ENCODE data around the gene NEK6.

The NEK6 gene

DNA sequence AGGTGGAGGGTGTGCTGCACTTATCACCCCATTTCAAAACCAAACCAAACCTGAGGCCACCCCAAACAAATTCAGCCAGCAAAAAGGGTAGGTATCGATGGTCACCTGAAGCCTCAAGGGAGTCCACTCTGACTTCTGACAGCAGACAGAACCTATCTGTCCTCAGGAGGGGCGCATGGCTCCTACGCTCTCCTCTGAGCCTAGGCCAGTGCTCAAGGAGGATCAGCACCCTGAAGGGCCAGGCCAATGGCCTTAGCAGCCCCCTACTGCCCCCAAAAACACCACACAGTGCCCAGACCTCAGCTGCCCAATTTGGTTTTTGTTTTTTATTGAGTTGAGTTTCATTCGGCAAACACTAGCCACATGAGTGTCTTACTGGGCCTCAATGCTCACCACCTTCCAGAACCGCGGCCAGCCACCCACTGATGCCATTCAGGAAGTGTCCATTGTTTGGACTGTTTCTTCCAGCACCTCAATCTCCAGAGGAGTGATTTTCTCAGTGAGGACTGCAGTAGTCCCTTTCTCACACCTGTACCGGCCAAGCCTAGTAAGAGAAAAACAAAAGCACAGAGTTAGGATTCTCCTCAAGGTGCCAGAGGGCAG lies 95.5 kb downstream of the NEK6 start:
- Histone ChIP-seq H3K4me3 (no peak overlapping the region), H3K27ac (no peak overlapping the region), H3K4me1 (peaks cover 0 to 3% (median 0%) of the 10 kb centered on the region in 4 donors), H3K27me3 (no peaks in the 10 kb centered on the region), H3K36me3 (peaks cover 43 to 86% (median 70%) of the 10 kb centered on the region in 3 donors), H3K9me3 (no peaks in the 10 kb centered on the region)
- TF ChIP-seq, protein P1, sequence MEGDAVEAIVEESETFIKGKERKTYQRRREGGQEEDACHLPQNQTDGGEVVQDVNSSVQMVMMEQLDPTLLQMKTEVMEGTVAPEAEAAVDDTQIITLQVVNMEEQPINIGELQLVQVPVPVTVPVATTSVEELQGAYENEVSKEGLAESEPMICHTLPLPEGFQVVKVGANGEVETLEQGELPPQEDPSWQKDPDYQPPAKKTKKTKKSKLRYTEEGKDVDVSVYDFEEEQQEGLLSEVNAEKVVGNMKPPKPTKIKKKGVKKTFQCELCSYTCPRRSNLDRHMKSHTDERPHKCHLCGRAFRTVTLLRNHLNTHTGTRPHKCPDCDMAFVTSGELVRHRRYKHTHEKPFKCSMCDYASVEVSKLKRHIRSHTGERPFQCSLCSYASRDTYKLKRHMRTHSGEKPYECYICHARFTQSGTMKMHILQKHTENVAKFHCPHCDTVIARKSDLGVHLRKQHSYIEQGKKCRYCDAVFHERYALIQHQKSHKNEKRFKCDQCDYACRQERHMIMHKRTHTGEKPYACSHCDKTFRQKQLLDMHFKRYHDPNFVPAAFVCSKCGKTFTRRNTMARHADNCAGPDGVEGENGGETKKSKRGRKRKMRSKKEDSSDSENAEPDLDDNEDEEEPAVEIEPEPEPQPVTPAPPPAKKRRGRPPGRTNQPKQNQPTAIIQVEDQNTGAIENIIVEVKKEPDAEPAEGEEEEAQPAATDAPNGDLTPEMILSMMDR (IDR thresholded peaks at IDR 0.05): no peak
- intact Hi-C loops (cut with DNase I; ENCODE audit: low total_unique reads): no loop called here
- DNase-seq: peak in 1 of 2 donors; percentile 19

DNA sequence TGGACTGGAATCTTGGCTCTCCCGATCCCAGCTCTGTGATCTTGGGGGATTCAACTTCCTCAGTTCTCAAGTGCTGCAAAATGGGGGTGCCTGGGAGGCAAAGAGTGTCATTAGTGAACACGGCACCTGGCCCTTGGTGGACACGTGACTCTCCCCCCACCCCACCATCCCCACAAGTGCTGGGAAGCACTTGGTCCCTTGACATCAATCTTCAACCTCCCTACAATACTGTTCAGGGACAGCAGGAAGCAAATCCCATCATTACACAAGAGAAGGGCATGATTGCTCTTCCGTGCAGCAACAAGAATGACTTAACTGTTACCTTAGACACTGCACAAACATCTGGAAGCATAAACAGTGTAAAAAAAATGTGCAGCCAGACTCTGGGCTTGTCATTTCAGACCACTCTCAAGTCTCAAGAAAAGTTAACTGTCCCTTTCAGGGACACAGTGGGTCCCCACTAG lies 96.1 kb downstream of the NEK6 start:
- intact Hi-C loops (cut with DNase I; ENCODE audit: low total_unique reads): no loop called here
- Histone ChIP-seq H3K27ac (no peak overlapping the region), H3K4me3 (no peak overlapping the region), H3K36me3 (peaks cover 37 to 80% (median 64%) of the 10 kb centered on the region in 3 donors), H3K4me1 (peaks cover 0 to 3% (median 0%) of the 10 kb centered on the region in 4 donors), H3K27me3 (no peaks in the 10 kb centered on the region), H3K9me3 (no peaks in the 10 kb centered on the region)
- TF ChIP-seq, protein P1 (IDR thresholded peaks at IDR 0.05): no peak
- peak in 1 of 2 donors; percentile 41 for DNase-seq

DNA sequence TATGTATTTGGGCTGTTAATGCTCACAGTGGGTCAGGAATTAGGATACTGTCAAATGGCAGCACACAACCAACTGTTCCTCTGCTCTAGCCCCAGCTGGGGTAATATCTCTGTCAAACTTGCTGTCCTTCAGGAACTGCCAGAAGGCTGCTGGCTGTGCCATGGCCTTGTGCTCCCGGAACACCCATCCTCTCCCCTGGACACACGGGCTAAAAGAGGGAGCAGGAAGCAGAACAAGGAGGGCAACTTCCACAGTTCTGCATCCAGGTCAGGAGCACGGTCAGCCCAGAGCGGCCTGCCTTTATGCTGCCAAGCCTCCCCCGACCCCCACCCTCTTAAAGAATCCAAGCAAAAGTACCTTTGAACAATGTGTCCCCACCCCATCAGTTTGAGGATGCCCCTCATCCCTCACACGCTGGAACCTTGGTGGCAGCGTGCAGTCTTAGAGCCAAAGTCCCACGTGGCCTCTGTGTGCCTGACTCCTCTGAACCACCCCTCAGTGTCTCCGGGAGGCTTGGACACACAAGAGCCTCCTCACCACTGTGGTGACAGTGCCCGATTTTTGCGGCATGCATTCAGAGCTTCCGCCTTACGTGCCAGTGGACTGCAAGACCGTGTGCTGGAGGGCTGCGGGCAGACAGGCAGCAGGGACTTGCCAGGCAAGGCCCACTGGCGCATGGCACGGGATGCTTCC lies 96.7 kb downstream of the NEK6 start:
- no peaks in the 10 kb centered on the region for H3K27me3 ChIP-seq
- no peak overlapping the region for H3K27ac ChIP-seq
- TF ChIP-seq, protein P1 (IDR thresholded peaks at IDR 0.05): no peak
- peaks cover 32 to 74% (median 57%) of the 10 kb centered on the region in 3 donors for H3K36me3 ChIP-seq
- H3K4me1 ChIP-seq: peaks cover 0 to 3% (median 0%) of the 10 kb centered on the region in 4 donors
- intact Hi-C loops (cut with DNase I; ENCODE audit: low total_unique reads): no loop called here
- H3K9me3 ChIP-seq: no peaks in the 10 kb centered on the region
- H3K4me3 ChIP-seq: no peak overlapping the region
- no peak for DNase-seq

DNA sequence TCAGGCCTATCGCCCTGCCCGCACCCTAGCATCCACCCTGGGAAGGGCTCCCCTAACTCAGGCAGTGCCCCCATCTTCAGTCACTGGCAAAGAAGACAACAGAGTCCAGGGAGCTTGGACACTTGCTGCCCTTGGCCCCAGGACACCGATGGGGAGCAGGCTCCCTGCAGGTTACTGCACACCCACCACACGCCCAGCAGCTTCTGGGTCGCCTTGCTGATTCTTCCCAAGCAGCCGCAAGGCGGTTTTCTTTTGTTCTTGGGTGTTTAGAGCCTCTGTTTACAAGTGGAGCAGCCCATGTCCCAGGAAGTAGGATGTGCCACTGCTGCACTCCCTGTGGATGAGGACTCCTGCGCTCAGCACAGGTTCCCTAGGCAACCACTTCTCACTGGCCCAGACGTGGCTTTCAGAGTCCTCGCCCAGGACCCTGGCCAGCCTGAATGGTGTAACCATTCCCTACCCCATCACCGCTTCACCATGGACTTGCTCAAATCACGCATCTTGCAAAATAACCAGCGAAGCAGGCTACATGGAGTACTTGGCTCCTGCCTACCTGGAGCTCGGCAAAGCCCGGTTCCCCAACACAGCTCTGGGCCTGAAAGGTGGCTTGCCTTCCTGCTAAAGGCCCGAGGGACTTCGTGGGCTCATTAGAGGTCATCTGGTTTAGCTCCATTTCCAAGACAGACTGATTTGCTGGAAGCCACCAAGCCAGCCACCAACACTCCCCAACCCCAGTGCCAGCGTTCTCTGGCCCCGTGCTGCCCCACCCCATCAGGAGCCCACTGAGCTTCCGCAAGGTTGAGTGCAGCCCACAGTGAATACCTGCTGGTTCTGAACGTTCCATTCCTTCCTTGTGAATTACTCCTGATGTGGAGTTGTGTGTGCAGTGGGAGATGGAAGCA lies 97.5 kb downstream of the NEK6 start:
- TF ChIP-seq, protein P1 (IDR thresholded peaks at IDR 0.05): no peak
- Histone ChIP-seq H3K4me1 (peaks cover 0 to 3% (median 0%) of the 10 kb centered on the region in 4 donors), H3K4me3 (no peak overlapping the region), H3K9me3 (no peaks in the 10 kb centered on the region), H3K27me3 (no peaks in the 10 kb centered on the region), H3K27ac (no peak overlapping the region), H3K36me3 (peaks cover 29 to 66% (median 50%) of the 10 kb centered on the region in 3 donors)
- no peak for DNase-seq
- intact Hi-C loops (cut with DNase I; ENCODE audit: low total_unique reads): no loop called here

DNA sequence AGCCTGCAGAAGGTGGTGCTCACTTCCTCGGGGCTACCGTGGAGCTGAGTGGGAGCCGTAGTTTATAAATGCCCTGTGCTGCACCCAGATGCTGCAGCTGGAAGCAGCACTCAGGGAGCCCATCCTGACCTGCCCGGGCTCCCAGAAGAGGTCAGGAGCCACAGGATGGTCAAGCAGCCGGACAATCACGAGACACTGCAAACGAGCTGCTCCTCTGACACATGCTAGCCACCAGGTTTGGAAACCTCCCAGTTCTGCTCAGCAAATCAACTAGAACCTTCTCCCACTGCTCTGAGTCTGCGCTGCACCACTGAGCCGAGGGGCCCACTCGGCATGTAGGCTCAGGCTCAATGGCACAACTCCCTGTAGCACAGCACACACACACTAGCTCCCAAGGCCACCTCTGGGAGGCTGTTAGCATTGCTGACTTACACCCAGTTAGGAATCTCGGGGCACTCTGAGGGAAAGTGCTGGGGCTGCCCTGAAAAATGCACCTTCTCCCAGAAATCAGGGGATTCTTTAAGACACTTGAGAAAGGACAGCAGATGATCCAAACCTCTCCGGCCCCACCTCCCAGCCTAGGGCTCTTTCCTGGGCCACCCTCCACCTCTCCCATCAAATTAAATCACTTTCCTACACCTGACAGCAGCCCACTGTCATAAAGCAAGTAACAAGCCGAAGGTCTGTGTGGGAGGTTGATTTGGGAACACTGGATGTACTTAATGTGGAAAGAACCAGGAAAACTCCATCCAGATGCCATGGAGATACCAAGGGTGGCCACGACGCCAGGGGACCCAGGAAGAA lies 98.4 kb downstream of the NEK6 start:
- TF ChIP-seq, protein P1 (IDR thresholded peaks at IDR 0.05): no peak
- H3K36me3 ChIP-seq: peaks cover 21 to 57% (median 41%) of the 10 kb centered on the region in 3 donors

More for the DNA sequence above, 98.4 kb downstream of the NEK6 start:
- Histone ChIP-seq H3K4me1 (peaks cover 0 to 3% (median 0%) of the 10 kb centered on the region in 4 donors), H3K9me3 (no peaks in the 10 kb centered on the region), H3K27me3 (no peaks in the 10 kb centered on the region), H3K4me3 (no peak overlapping the region), H3K27ac (no peak overlapping the region)
- DNase-seq: no peak
- intact Hi-C loops (cut with DNase I; ENCODE audit: low total_unique reads): no loop called here

All from tibial artery (tissue), 4 donors.